Ovary (tissue), 3 donors: ENCODE data around the gene RANBP17.

ENCODE experiments used
- EP300 ChIP-seq: sonication (generic); formaldehyde crosslinking; IDR thresholded peaks from one replicate; pipeline ENCODE4 v1.6.1; 2017; ENCODE audit warnings: antibody characterized with exemption
- POLR2A ChIP-seq: fragments of 450-650 bp; IDR thresholded peaks from one replicate; pipeline ENCODE4 v1.6.1; 2017; ENCODE audit warnings: antibody characterized with exemption, mild to moderate bottlenecking, moderate library complexity
- TF ChIP-seq, protein P1 (sequence below), 3 donors: fragments of 450-650 bp in 2 of 3; fragments of 200-600 bp in 1 of 3; IDR thresholded peaks; one replicate each; pipeline versions ENCODE4 v1.5.1 to v1.8.0; 2016 to 2022; ENCODE audit warnings: antibody characterized with exemption in 3 of 3, mild to moderate bottlenecking in 1 of 3
- donor health status: DM: no; HTN: no; CAD: no.

DNA sequence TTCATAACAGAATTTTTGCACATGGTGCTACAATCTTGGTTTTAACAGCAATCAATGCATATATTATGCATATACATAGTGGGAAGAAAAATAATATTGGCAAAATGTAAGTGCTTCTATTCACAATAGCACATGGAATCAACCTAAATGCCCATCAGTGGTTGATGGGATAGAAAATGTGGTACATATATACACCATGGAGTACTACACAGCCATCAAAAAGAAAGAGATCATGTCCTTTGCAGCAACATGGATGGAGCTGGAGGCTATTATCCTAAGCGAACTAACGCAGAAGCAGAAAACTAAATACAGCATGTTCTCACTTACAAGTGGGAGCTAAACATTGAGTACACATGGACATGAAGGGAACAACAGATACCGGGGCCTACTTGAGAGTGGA is 410.0 kb downstream of the RANBP17 start:
- TF ChIP-seq, protein P1, sequence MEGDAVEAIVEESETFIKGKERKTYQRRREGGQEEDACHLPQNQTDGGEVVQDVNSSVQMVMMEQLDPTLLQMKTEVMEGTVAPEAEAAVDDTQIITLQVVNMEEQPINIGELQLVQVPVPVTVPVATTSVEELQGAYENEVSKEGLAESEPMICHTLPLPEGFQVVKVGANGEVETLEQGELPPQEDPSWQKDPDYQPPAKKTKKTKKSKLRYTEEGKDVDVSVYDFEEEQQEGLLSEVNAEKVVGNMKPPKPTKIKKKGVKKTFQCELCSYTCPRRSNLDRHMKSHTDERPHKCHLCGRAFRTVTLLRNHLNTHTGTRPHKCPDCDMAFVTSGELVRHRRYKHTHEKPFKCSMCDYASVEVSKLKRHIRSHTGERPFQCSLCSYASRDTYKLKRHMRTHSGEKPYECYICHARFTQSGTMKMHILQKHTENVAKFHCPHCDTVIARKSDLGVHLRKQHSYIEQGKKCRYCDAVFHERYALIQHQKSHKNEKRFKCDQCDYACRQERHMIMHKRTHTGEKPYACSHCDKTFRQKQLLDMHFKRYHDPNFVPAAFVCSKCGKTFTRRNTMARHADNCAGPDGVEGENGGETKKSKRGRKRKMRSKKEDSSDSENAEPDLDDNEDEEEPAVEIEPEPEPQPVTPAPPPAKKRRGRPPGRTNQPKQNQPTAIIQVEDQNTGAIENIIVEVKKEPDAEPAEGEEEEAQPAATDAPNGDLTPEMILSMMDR (IDR thresholded peaks at IDR 0.05), result no peak
- TF ChIP-seq POLR2A, result no peak
- no peak for TF ChIP-seq EP300
